ENCODE measurements around the gene SLC10A3.

Gene SLC10A3

GRCh38 chrX:154462396-154462795 is 28.0 kb downstream of the SLC10A3 start:
- DNase-seq (ENCODE audit: extremely low read depth, low read depth), result no peak
- TF ChIP-seq CTCF (IDR thresholded peaks at IDR 0.05; ENCODE audit: low read depth, low read length), result no peak

- no peak; the same call in 1 of the 2 replicates for TF ChIP-seq CTCF (IDR thresholded peaks at IDR 0.05; ENCODE audit: low read depth, low read length)
- no peak for DNase-seq (ENCODE audit: extremely low read depth, low read depth)
Observed at GRCh38 chrX:154460326-154460725, 30.1 kb downstream of the SLC10A3 start.

- no peak for DNase-seq (ENCODE audit: extremely low read depth, low read depth)
- TF ChIP-seq CTCF (IDR thresholded peaks at IDR 0.05; ENCODE audit: low read depth, low read length), result no peak
Observed at GRCh38 chrX:154459832-154460231, 30.6 kb downstream of the SLC10A3 start.

- no peak for TF ChIP-seq CTCF (IDR thresholded peaks at IDR 0.05; ENCODE audit: low read depth, low read length)
- no peak for DNase-seq (ENCODE audit: extremely low read depth, low read depth)
Observed at GRCh38 chrX:154458954-154459778, 31.3 kb downstream of the SLC10A3 start.

- no peak for TF ChIP-seq CTCF (IDR thresholded peaks at IDR 0.05; ENCODE audit: low read depth, low read length)
- no peak for DNase-seq (ENCODE audit: extremely low read depth, low read depth)
Observed at GRCh38 chrX:154458116-154458953, 32.1 kb downstream of the SLC10A3 start, which contains the start of gene PLXNA3. TSS of gene PLXNA3 (plus strand) at chrX:154458281. CDS start at chrX:154460184, 1,903 bp downstream.

- TF ChIP-seq CTCF (IDR thresholded peaks at IDR 0.05; ENCODE audit: low read depth, low read length), result no peak
- DNase-seq (ENCODE audit: extremely low read depth, low read depth), result no peak
Observed at GRCh38 chrX:154457491-154458115, 32.8 kb downstream of the SLC10A3 start.
